Parathyroid adenoma (tissue), 2 donors: ENCODE data around the gene LAMA3.

Experiments used
- H2AFZ ChIP-seq: fragments of 300-600 bp; sonication (generic); one replicate; pipeline ENCODE4 v1.7.0; 2017; ENCODE audit warnings: antibody characterized with exemption, mild to moderate bottlenecking
- H3K27ac ChIP-seq: fragments of 300-600 bp; sonication (generic); one replicate; pipeline ENCODE4 v1.7.0; 2017
- H3K27me3 ChIP-seq: fragments of 300-600 bp; sonication (generic); one replicate; pipeline ENCODE4 v1.7.0; 2017; ENCODE audit warnings: low read length; ENCODE audit not compliant: control insufficient read depth, insufficient read depth
- H3K36me3 ChIP-seq: fragments of 300-600 bp; sonication (generic); one replicate; pipeline ENCODE4 v1.7.0; 2017; ENCODE audit warnings: low read length; ENCODE audit not compliant: control insufficient read depth, insufficient read depth
- H3K4me1 ChIP-seq: fragments of 300-600 bp; sonication (generic); one replicate; pipeline ENCODE4 v1.7.0; 2017; ENCODE audit warnings: control low read depth
- H3K4me2 ChIP-seq: fragments of 300-600 bp; sonication (generic); one replicate; pipeline ENCODE4 v1.7.0; 2017; ENCODE audit warnings: low read length
- H3K4me3 ChIP-seq: fragments of 300-600 bp; sonication (generic); one replicate; pipeline ENCODE4 v1.7.0; 2017; ENCODE audit warnings: low read depth, low read length
- H3K79me2 ChIP-seq: fragments of 300-600 bp; sonication (generic); one replicate; pipeline ENCODE4 v1.7.0; 2017; ENCODE audit warnings: control low read depth
- H3K9ac ChIP-seq: fragments of 300-600 bp; sonication (generic); one replicate; pipeline ENCODE4 v1.7.0; 2017; ENCODE audit warnings: mild to moderate bottlenecking
- H3K9me3 ChIP-seq: fragments of 300-600 bp; sonication (generic); one replicate; pipeline ENCODE4 v1.7.0; 2017; ENCODE audit warnings: low read length; ENCODE audit not compliant: control insufficient read depth
- CTCF ChIP-seq: fragments of 300-600 bp; sonication (generic); IDR thresholded peaks from one replicate; pipeline ENCODE4 v1.7.0; 2017; ENCODE audit warnings: antibody characterized with exemption, mild to moderate bottlenecking
- donor health status: primary hyperparathyroidism.

LAMA3 gene

DNA sequence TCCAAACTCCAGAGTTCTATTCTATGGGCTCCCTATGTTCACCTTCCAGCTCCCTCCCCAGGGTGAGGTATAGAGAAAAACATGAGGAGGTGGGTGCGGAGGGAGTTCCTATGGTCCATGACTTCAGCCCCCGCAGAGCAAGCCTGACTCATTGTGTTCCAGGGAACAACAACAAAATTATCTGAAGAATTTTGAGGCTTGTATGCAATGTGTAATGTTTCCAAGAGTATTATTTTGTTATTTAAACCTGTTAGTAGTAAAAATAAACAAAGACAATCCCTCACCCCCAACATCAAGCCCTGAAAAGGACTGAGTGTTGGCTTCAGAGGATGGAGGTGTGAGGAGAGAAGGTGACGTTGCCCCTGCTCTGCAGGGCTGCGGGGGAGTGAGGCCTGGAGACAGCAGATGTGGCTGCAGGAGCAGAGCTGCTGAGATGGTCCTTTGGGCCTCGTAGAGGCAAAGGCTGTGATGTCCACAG is 29.0 kb downstream of the LAMA3 start:
- H3K4me2 ChIP-seq = no peak overlapping the region
- H3K36me3 ChIP-seq = no peaks in the 10 kb centered on the region
- H3K79me2 ChIP-seq = no peaks in the 10 kb centered on the region
- no peaks in the 10 kb centered on the region for H3K27me3 ChIP-seq
- H3K27ac ChIP-seq = no peak overlapping the region
- no peak overlapping the region for H2AFZ ChIP-seq
- TF ChIP-seq CTCF = no peak
- H3K4me1 ChIP-seq = peaks cover 30% of the 10 kb centered on the region
- H3K9me3 ChIP-seq = no peaks in the 10 kb centered on the region
- no peak overlapping the region for H3K9ac ChIP-seq
- H3K4me3 ChIP-seq = no peak overlapping the region

DNA sequence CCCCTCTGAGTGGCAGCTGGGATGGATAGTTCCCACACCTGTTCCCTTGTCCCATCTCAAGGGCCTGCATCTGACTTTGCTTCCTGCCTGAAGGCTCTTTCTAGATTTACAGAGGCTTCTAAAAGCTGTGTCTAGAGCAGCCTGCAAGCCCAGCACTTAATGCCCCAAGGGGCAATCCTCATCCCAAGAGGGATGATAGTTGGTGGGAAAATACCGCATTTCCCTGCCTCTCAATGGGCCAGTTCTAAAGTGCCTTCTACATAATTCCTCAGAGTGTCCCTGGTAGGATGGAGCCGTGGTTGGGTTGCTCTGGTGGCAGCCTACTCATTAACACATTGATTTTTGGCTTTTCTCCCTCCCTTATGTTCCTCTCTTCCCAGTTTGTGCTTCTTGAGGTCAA is 29.5 kb downstream of the LAMA3 start:
- no peak overlapping the region for H3K27ac ChIP-seq
- no peak overlapping the region for H3K4me3 ChIP-seq
- no peak for TF ChIP-seq CTCF

DNA sequence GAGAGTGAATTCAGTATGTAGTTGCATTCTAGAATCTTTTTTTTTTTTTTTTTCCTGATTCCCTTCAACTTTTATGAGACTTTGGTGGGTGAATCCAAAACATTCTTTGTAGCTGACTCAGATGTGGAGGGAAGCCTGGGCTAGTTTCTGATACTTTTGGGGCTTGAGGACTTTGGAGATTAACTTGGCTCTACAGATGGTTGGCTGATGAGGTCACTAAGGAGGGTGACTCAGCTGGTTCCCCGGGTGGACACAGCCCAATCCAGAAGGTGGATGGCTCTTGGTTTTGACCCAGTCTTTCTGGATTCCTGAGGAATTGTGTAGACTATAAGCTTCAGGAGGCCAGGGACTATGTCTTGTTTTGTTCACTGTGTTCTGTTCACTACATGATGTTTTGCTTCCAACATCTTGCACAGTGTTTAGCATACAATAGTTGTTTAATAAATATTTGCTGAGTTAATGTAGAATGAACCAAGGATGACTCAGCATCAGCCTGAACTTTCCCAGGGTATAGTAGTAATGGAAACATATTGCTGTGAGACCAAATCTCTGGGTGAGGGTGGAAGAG is 30.5 kb downstream of the LAMA3 start:
- Histone ChIP-seq H3K27ac (no peak overlapping the region), H3K36me3 (no peaks in the 10 kb centered on the region), H3K4me1 (peaks cover 38% of the 10 kb centered on the region), H2AFZ (no peak overlapping the region), H3K4me3 (no peak overlapping the region), H3K79me2 (no peaks in the 10 kb centered on the region), H3K9ac (no peak overlapping the region), H3K4me2 (no peak overlapping the region), H3K27me3 (no peaks in the 10 kb centered on the region), H3K9me3 (no peaks in the 10 kb centered on the region)
- TF ChIP-seq CTCF = no peak

More for the DNA sequence above, 29.5 kb downstream of the LAMA3 start:
- Histone ChIP-seq H3K9me3 (no peaks in the 10 kb centered on the region), H2AFZ (no peak overlapping the region), H3K79me2 (no peaks in the 10 kb centered on the region), H3K27me3 (no peaks in the 10 kb centered on the region), H3K4me2 (no peak overlapping the region), H3K36me3 (no peaks in the 10 kb centered on the region), H3K9ac (no peak overlapping the region), H3K4me1 (peaks cover 32% of the 10 kb centered on the region)

GRCh38 chr18:23721696-23722480 is 32.6 kb downstream of the LAMA3 start:
- H3K4me1 ChIP-seq = peaks cover 45% of the 10 kb centered on the region
- H3K9ac ChIP-seq = no peak overlapping the region
- no peaks in the 10 kb centered on the region for H3K36me3 ChIP-seq
- no peaks in the 10 kb centered on the region for H3K27me3 ChIP-seq
- no peaks in the 10 kb centered on the region for H3K79me2 ChIP-seq
- no peak for TF ChIP-seq CTCF
- H3K4me2 ChIP-seq = peak overlapping the region; percentile 1
- H3K27ac ChIP-seq = peak overlapping the region; percentile 9
- no peak overlapping the region for H3K4me3 ChIP-seq
- peak overlapping the region; percentile 17 for H2AFZ ChIP-seq
- no peaks in the 10 kb centered on the region for H3K9me3 ChIP-seq
